ENCODE results near the gene IFNGR1. TPM values are rescaled to one million over a fixed set of nuclear protein-coding genes. Genes with fewer than 3 reads are reported as not detected.
A peak's percentile ranks its signal among the peaks of the same experiment; 100 is the strongest.

Gene IFNGR1
- total and polyA plus RNA-seq, 10 of the 15 experiments (the other 5 are each of a cell fraction or from before 2014, with no cell fraction given): 89.0 to 296 (median 138) TPM

GRCh38 chr6:137218917-137219663 is at the start of gene IFNGR1 (continued):
- TF ChIP-seq CEBPZ (IDR thresholded peaks at IDR 0.05; ENCODE audit: low read depth, low read length) (no peak), KAT2A (conservative IDR thresholded peaks at IDR 0.05; ENCODE audit: control insufficient read depth, low read depth, low read length) (no peak), KLF5 (IDR thresholded peaks at IDR 0.05; ENCODE audit: partially characterized antibody) (no peak), SPI1 (IDR thresholded peaks at IDR 0.05; ENCODE audit: borderline replicate concordance, insufficient read depth, low read depth, low read length) (no peak), HDAC6 (IDR thresholded peaks at IDR 0.05; ENCODE audit: unreplicated experiment) (no peak), IRF4 (IDR thresholded peaks at IDR 0.05; ENCODE audit: low read depth, low read length) (no peak), ZNF384 (IDR thresholded peaks at IDR 0.05; ENCODE audit: borderline replicate concordance, low read depth, low read length) (0 out of 2 replicates have a peak, but pooled peaks have one; percentile 8), RUNX3 (IDR thresholded peaks at IDR 0.05; ENCODE audit: low read length) (peak; percentile 79), CEBPB (IDR thresholded peaks at IDR 0.05; ENCODE audit: borderline replicate concordance in 1 of 2, low read depth in 2 of 2, low read length in 2 of 2) (no peak), TAF1 (IDR thresholded peaks at IDR 0.05; ENCODE audit: borderline replicate concordance, low read depth, low read length) (peak; percentile 90; the same call in 1 of the 2 replicates), RBBP5 (conservative IDR thresholded peaks at IDR 0.05) (no peak), CBX3 (IDR thresholded peaks at IDR 0.05; ENCODE audit: borderline replicate concordance, low read depth) (no peak), POLR2AphosphoS2 (IDR thresholded peaks at IDR 0.05; ENCODE audit: low read depth, low read length) (peak; percentile 87), STAT3 (IDR thresholded peaks at IDR 0.05; ENCODE audit: low read depth, low read length) (no peak), POU2F2 (IDR thresholded peaks at IDR 0.05; ENCODE audit: borderline replicate concordance, low read depth, low read length) (peak; percentile 87), ZNF207 (IDR thresholded peaks at IDR 0.05; ENCODE audit: borderline replicate concordance) (no peak), SMARCA5 (IDR thresholded peaks at IDR 0.05) (0 out of 2 replicates have a peak, but pooled peaks have one; percentile 48), GABPA (IDR thresholded peaks at IDR 0.05; ENCODE audit: low read depth) (peak; percentile 79), HDAC2 (IDR thresholded peaks at IDR 0.05) (no peak), YY1 (IDR thresholded peaks at IDR 0.05; ENCODE audit: low read depth, low read length) (no peak), PAX8 (IDR thresholded peaks at IDR 0.05) (no peak)
- TF ChIP-seq, protein P1, sequence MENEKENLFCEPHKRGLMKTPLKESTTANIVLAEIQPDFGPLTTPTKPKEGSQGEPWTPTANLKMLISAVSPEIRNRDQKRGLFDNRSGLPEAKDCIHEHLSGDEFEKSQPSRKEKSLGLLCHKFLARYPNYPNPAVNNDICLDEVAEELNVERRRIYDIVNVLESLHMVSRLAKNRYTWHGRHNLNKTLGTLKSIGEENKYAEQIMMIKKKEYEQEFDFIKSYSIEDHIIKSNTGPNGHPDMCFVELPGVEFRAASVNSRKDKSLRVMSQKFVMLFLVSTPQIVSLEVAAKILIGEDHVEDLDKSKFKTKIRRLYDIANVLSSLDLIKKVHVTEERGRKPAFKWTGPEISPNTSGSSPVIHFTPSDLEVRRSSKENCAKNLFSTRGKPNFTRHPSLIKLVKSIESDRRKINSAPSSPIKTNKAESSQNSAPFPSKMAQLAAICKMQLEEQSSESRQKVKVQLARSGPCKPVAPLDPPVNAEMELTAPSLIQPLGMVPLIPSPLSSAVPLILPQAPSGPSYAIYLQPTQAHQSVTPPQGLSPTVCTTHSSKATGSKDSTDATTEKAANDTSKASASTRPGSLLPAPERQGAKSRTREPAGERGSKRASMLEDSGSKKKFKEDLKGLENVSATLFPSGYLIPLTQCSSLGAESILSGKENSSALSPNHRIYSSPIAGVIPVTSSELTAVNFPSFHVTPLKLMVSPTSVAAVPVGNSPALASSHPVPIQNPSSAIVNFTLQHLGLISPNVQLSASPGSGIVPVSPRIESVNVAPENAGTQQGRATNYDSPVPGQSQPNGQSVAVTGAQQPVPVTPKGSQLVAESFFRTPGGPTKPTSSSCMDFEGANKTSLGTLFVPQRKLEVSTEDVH (IDR thresholded peaks at IDR 0.05; ENCODE audit: low read depth, partially characterized antibody): no peak
- TF ChIP-seq, protein P2, sequence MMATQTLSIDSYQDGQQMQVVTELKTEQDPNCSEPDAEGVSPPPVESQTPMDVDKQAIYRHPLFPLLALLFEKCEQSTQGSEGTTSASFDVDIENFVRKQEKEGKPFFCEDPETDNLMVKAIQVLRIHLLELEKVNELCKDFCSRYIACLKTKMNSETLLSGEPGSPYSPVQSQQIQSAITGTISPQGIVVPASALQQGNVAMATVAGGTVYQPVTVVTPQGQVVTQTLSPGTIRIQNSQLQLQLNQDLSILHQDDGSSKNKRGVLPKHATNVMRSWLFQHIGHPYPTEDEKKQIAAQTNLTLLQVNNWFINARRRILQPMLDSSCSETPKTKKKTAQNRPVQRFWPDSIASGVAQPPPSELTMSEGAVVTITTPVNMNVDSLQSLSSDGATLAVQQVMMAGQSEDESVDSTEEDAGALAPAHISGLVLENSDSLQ (IDR thresholded peaks at IDR 0.05): peak; percentile 69

Data from GM12878 (cell line).